HL-60 (cell line): ENCODE data around the gene IRF8.

Source experiments
- GABPA ChIP-seq: IDR thresholded peaks from 2 replicates; pipeline ENCODE4 v1.6.1; 2012; ENCODE audit warnings: low read depth
- POLR2AphosphoS5 ChIP-seq: IDR thresholded peaks from 2 replicates; pipeline ENCODE4 v1.6.1; 2012; ENCODE audit warnings: low read depth
- REST ChIP-seq: IDR thresholded peaks from 2 replicates; pipeline ENCODE4 v1.6.1; 2012; ENCODE audit warnings: low read depth; ENCODE audit not compliant: insufficient replicate concordance
- SPI1 ChIP-seq: IDR thresholded peaks from 2 replicates; pipeline ENCODE4 v1.6.1; 2012; ENCODE audit warnings: low read depth, mild to moderate bottlenecking, borderline replicate concordance
- TF ChIP-seq, protein P1 (sequence below): IDR thresholded peaks from one replicate; pipeline ENCODE4 v1.5.1; 2011; ENCODE audit warnings: low read length, control low read depth, inconsistent platforms; ENCODE audit not compliant: insufficient read depth

GRCh38 chr16:85931596-85932402 lies 32.8 kb downstream of the IRF8 start:
- TF ChIP-seq, protein P1, sequence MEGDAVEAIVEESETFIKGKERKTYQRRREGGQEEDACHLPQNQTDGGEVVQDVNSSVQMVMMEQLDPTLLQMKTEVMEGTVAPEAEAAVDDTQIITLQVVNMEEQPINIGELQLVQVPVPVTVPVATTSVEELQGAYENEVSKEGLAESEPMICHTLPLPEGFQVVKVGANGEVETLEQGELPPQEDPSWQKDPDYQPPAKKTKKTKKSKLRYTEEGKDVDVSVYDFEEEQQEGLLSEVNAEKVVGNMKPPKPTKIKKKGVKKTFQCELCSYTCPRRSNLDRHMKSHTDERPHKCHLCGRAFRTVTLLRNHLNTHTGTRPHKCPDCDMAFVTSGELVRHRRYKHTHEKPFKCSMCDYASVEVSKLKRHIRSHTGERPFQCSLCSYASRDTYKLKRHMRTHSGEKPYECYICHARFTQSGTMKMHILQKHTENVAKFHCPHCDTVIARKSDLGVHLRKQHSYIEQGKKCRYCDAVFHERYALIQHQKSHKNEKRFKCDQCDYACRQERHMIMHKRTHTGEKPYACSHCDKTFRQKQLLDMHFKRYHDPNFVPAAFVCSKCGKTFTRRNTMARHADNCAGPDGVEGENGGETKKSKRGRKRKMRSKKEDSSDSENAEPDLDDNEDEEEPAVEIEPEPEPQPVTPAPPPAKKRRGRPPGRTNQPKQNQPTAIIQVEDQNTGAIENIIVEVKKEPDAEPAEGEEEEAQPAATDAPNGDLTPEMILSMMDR = no peak
- TF ChIP-seq POLR2AphosphoS5 = no peak
- no peak for TF ChIP-seq GABPA
- no peak for TF ChIP-seq SPI1
- TF ChIP-seq REST = no peak
